ENCODE results near the gene RPL10. TPM values are rescaled to one million over a fixed set of nuclear protein-coding genes. Genes with fewer than 3 reads are reported as not detected.

RPL10 gene
- total RNA-seq, 1 donor from 2014 or later: 3,704 TPM

DNA sequence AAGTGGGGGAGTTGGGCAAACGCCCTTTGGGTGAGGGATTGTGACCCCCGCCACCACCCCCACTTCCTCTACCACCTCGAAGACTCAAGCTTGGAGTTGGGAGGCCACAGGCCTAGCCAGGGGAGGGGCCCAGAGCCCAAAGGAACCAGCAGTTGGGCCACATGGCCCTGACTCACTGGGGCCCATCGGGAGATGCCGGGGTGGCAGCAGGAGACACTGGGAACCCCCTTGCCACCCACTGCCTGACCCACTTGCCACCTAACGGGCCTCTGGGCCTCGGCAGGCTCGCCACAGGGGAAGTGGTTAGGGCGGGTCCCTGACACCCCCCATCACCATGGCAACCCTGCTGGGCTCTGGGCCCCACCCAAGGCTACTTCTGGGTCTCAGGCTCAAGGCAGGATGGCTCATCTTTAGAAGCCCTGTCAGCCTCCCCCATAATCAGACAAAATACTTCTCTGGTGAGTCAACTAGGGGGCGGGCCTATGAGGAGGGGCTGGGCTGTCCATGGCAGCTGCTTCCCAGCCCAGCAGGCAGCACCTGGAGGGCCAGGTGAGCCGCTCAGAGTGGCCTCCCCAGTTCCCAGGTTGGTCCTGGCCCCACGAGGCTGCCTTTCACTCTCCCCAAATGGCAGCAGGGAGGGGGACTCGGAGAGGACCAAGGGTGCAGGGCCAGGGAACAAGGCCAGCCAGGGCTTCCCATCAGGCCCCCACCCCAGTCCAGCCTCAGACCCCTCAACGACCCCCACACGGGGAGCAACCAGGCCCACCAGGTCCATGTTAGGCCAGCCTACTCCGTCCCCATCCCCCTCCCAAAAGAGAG, 29.3 kb upstream of the RPL10 start:
- peak overlapping the region; percentile 67 for H3K4me3 Mint-ChIP-seq (ENCODE audit: unreplicated experiment)
- H3K27ac Mint-ChIP-seq (ENCODE audit: unreplicated experiment): peak overlapping the region; percentile 18
- H3K27me3 Mint-ChIP-seq (ENCODE audit: unreplicated experiment): peaks cover 3% of the 10 kb centered on the region
- no peaks in the 10 kb centered on the region for H3K36me3 Mint-ChIP-seq (ENCODE audit: low read depth, unreplicated experiment)
- TF ChIP-seq, protein P1, sequence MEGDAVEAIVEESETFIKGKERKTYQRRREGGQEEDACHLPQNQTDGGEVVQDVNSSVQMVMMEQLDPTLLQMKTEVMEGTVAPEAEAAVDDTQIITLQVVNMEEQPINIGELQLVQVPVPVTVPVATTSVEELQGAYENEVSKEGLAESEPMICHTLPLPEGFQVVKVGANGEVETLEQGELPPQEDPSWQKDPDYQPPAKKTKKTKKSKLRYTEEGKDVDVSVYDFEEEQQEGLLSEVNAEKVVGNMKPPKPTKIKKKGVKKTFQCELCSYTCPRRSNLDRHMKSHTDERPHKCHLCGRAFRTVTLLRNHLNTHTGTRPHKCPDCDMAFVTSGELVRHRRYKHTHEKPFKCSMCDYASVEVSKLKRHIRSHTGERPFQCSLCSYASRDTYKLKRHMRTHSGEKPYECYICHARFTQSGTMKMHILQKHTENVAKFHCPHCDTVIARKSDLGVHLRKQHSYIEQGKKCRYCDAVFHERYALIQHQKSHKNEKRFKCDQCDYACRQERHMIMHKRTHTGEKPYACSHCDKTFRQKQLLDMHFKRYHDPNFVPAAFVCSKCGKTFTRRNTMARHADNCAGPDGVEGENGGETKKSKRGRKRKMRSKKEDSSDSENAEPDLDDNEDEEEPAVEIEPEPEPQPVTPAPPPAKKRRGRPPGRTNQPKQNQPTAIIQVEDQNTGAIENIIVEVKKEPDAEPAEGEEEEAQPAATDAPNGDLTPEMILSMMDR (IDR thresholded peaks at IDR 0.05; ENCODE audit: unreplicated experiment): no peak
- DNase-seq (ENCODE audit: low spot score): no peak
- no peaks in the 10 kb centered on the region for H3K9me3 Mint-ChIP-seq (ENCODE audit: unreplicated experiment)
- no peaks in the 10 kb centered on the region for H3K4me1 Mint-ChIP-seq (ENCODE audit: unreplicated experiment)

DNA sequence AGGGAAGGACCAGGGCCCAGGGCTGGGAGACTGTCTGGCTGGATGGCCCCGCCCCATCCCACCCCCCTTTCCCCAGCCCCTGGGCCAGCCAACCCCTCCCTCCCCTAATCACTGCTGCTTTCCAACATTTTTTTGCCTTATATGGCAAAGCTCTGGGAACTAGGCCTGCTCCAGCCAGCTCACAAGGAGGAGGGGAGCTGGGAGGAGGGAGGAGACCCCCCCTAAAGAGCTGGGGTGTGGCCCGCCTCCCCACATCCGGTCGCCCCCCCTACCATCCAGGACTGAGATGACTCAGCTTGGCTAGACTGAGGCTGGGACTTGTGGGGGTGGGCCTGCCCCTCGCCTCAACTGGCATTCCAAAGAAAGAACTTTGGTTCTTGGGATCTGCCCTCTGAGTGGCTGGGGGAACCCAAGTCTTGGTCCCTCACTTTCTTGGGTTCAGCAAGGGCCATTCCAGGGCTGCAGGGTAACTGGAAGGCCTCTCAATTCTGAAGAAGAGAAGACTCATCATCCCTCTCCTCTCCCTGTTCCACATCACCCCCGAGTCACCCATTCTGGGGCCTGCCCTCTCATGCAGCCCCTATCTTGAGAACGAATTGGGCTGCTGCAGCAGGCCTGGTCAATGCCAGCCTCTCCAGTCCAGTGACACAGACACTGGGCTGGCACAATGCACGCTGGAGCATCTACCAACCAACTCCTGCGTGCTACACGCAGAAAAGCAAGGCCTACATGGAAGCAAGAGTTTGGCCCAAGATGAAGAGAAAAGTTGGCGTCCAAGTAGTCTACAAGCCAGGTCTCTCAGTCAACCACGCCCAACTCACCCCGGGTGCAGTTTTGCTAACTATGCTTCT, 28.5 kb upstream of the RPL10 start:
- Mint-ChIP-seq H3K4me3 (ENCODE audit: unreplicated experiment) (peak overlapping the region; percentile 94), H3K4me1 (ENCODE audit: unreplicated experiment) (no peaks in the 10 kb centered on the region), H3K9me3 (ENCODE audit: unreplicated experiment) (no peaks in the 10 kb centered on the region), H3K36me3 (ENCODE audit: low read depth, unreplicated experiment) (no peaks in the 10 kb centered on the region), H3K27me3 (ENCODE audit: unreplicated experiment) (peaks cover 3% of the 10 kb centered on the region), H3K27ac (ENCODE audit: unreplicated experiment) (peak overlapping the region; percentile 94)
- TF ChIP-seq, protein P1 (IDR thresholded peaks at IDR 0.05; ENCODE audit: unreplicated experiment): no peak
- DNase-seq (ENCODE audit: low spot score): peak; percentile 43

DNA sequence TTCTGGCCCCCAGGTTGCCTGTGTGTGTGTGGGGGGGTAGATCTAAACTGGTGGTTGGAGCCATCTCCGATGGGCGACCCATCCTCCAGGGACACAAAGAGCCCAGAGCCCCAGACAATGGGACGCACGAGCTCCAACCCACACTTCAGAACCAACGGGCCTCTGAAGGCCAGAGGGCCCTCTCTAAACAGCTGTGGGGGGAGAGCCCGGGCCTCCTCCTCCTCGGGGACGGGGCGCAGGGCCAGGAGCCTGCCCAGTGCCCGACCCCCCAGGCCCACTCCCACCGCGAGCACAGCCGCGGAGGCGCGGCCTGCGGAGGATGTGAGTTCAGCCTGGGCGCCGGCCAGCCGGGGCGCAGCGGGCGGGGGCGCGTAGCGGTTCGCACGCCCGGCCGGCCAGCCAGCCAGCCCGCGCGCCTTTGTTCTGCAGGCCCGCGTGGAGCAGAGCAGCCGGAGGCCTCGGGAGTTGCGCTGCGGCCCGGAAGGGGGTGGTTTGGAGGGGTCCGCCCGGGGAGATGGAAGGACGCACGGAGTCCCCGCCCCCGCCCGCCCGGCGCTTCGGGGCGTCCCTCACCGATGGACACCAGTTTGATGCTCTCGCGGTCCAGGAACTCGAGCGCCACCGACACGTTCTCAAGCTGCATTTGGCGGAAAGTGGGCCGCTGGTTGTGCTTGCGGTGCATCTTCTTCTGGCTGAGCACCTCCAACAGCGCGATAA, 27.7 kb upstream of the RPL10 start:
- Mint-ChIP-seq H3K4me1 (ENCODE audit: unreplicated experiment) (no peaks in the 10 kb centered on the region), H3K27me3 (ENCODE audit: unreplicated experiment) (peaks cover 3% of the 10 kb centered on the region), H3K36me3 (ENCODE audit: low read depth, unreplicated experiment) (no peaks in the 10 kb centered on the region), H3K27ac (ENCODE audit: unreplicated experiment) (peak overlapping the region; percentile 94), H3K4me3 (ENCODE audit: unreplicated experiment) (peak overlapping the region; percentile 94), H3K9me3 (ENCODE audit: unreplicated experiment) (no peaks in the 10 kb centered on the region)
- TF ChIP-seq, protein P1 (IDR thresholded peaks at IDR 0.05; ENCODE audit: unreplicated experiment): no peak
- peak; percentile 15 for DNase-seq (ENCODE audit: low spot score)

DNA sequence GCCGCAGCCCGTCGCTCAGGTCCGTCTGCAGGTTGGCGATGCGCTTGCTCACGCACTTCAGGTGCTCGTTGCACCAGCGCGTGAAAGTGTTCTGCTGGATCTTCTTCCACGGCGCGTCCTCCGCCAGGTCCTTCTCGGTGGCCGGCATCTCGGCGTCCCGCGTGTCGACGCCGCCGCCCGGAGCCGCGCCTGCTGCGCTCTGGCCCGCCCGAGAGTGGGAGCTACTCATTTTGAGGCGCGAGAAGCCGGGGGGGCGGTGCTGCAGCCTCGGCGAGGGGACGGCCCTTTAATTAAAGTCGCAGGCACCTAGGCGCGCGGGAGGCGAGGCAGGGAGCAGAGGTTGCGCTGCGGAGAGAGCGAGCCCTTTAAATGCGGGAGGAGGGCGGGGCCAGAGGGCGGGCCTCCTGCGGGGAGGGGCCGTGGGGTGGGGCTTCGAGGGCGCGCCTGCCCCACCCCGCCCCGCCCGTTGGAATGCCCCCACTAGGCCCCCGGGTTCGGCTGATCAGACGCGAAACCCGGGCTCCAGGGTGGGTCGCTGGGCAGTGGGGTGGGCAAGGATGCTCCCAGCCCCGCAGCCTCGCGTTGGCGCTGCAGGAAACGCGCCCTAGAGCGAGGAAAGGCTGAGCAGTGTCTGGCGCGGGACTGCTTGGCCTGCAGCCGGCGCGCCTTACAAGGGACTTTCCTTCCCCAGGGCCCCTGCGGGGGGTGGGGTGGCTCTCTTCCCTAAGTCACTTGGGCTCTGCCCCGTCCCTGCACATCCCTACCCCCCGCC, 27.0 kb upstream of the RPL10 start:
- no peaks in the 10 kb centered on the region for H3K9me3 Mint-ChIP-seq (ENCODE audit: unreplicated experiment)
- H3K4me3 Mint-ChIP-seq (ENCODE audit: unreplicated experiment): peak overlapping the region; percentile 87
- DNase-seq (ENCODE audit: low spot score): peak; percentile 77
- H3K4me1 Mint-ChIP-seq (ENCODE audit: unreplicated experiment): no peaks in the 10 kb centered on the region
- H3K36me3 Mint-ChIP-seq (ENCODE audit: low read depth, unreplicated experiment): no peaks in the 10 kb centered on the region
- H3K27ac Mint-ChIP-seq (ENCODE audit: unreplicated experiment): peak overlapping the region; percentile 57
- H3K27me3 Mint-ChIP-seq (ENCODE audit: unreplicated experiment): peaks cover 2% of the 10 kb centered on the region
- TF ChIP-seq, protein P1 (IDR thresholded peaks at IDR 0.05; ENCODE audit: unreplicated experiment): no peak

Data from endothelial cell (in vitro differentiated cells).